ENCODE data around the gene OSBPL10.

OSBPL10 gene

GRCh38 chr3:31903686-31904431, 77.2 kb downstream of the OSBPL10 start:
- intact Hi-C loops (cut with DNase I), result no loop called here

GRCh38 chr3:31900583-31900982, 80.5 kb downstream of the OSBPL10 start:
- no peak for DNase-seq
- intact Hi-C loops (cut with DNase I), result no loop called here

More at GRCh38 chr3:31903686-31904431, 77.2 kb downstream of the OSBPL10 start:
- DNase-seq, result no peak

GRCh38 chr3:31896648-31897433, 84.2 kb downstream of the OSBPL10 start:
- no peak for DNase-seq
- intact Hi-C loops (cut with DNase I), result no loop called here

GRCh38 chr3:31896026-31896425, 85.0 kb downstream of the OSBPL10 start:
- intact Hi-C loops (cut with DNase I), result no loop called here
- DNase-seq, result no peak

GRCh38 chr3:31895471-31895870, 85.6 kb downstream of the OSBPL10 start:
- intact Hi-C loops (cut with DNase I), result no loop called here
- no peak for DNase-seq

- DNase-seq, result no peak
- intact Hi-C loops (cut with DNase I), result no loop called here
Measured at GRCh38 chr3:31892916-31893573, 88.0 kb downstream of the OSBPL10 start.

- intact Hi-C loops (cut with DNase I), result no loop called here
- no peak for DNase-seq
Measured at GRCh38 chr3:31892500-31892899, 88.6 kb downstream of the OSBPL10 start.

GRCh38 chr3:31891876-31892455, 89.1 kb downstream of the OSBPL10 start:
- intact Hi-C loops (cut with DNase I), result no loop called here
- no peak for DNase-seq

- intact Hi-C loops (cut with DNase I), result no loop called here
- DNase-seq, result no peak
Measured at GRCh38 chr3:31890742-31891469, 90.2 kb downstream of the OSBPL10 start.

- no peak for DNase-seq
- intact Hi-C loops (cut with DNase I), result no loop called here
Measured at GRCh38 chr3:31890007-31890406, 91.1 kb downstream of the OSBPL10 start.

- peak in 6 of 42 donors; percentile 5 to 52 (median 18) for DNase-seq
- intact Hi-C loops (cut with DNase I), result no loop called here
Measured at GRCh38 chr3:31885235-31885634, 95.8 kb downstream of the OSBPL10 start.

- intact Hi-C loops (cut with DNase I), result no loop called here
Measured at GRCh38 chr3:31884251-31884650, 96.8 kb downstream of the OSBPL10 start.

GRCh38 chr3:31882895-31883294, 98.2 kb downstream of the OSBPL10 start:
- DNase-seq, result no peak
- intact Hi-C loops (cut with DNase I), result no loop called here

More at GRCh38 chr3:31884251-31884650, 96.8 kb downstream of the OSBPL10 start:
- no peak for DNase-seq

- DNase-seq, result no peak
- intact Hi-C loops (cut with DNase I), result no loop called here
Measured at GRCh38 chr3:31882431-31882830, 98.6 kb downstream of the OSBPL10 start.

GRCh38 chr3:31880482-31881078, 100.5 kb downstream of the OSBPL10 start:
- no peak for DNase-seq
- intact Hi-C loops (cut with DNase I), result no loop called here

GRCh38 chr3:31880020-31880419, 101.0 kb downstream of the OSBPL10 start:
- peak in 3 of 42 donors; percentile 5 to 36 (median 15) for DNase-seq

GRCh38 chr3:31879365-31879764, 101.7 kb downstream of the OSBPL10 start:
- no peak for DNase-seq
- intact Hi-C loops (cut with DNase I), result no loop called here

More at GRCh38 chr3:31880020-31880419, 101.0 kb downstream of the OSBPL10 start:
- intact Hi-C loops (cut with DNase I), result no loop called here

- no peak for DNase-seq
- intact Hi-C loops (cut with DNase I), result no loop called here
Measured at GRCh38 chr3:31878231-31878838, 102.7 kb downstream of the OSBPL10 start.
